ENCODE measurements around the gene RTL9. TPM values are rescaled to one million over a fixed set of nuclear protein-coding genes. Genes with fewer than 3 reads are reported as not detected.

The RTL9 gene
- total RNA-seq = not detected in 2 replicates

DNA sequence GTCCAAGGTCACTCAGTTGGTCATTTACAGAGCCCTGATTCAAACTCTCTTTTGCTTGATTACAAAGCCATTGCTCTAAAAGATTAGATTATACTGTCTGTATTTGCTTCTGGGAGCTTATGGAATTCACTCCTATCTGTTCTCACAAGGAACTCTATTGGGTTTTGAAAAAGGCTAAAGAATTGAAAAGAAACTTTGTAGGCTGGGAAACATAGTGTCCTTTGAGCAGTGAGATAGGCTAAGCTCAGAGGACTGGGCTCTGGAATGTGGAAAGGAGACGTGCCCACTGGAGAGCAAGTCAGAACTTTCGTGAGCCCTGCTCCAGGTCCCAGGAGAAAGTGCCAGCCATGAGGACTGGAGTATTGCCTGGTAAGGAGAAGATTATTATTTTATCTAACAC lies at the start of gene RTL9:
RTL9 (plus strand) TSS at position 301 of the 400 bp plus-strand sequence. CDS start 91,770 bp downstream, outside the sequence.
- TF ChIP-seq, protein P1, sequence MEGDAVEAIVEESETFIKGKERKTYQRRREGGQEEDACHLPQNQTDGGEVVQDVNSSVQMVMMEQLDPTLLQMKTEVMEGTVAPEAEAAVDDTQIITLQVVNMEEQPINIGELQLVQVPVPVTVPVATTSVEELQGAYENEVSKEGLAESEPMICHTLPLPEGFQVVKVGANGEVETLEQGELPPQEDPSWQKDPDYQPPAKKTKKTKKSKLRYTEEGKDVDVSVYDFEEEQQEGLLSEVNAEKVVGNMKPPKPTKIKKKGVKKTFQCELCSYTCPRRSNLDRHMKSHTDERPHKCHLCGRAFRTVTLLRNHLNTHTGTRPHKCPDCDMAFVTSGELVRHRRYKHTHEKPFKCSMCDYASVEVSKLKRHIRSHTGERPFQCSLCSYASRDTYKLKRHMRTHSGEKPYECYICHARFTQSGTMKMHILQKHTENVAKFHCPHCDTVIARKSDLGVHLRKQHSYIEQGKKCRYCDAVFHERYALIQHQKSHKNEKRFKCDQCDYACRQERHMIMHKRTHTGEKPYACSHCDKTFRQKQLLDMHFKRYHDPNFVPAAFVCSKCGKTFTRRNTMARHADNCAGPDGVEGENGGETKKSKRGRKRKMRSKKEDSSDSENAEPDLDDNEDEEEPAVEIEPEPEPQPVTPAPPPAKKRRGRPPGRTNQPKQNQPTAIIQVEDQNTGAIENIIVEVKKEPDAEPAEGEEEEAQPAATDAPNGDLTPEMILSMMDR (IDR thresholded peaks at IDR 0.05; ENCODE audit: insufficient read depth, low read length, severe bottlenecking) = no peak
- FAIRE-seq (no peak), DNase-seq (ENCODE audit: low read depth) (no peak)
- Histone ChIP-seq H3K36me3 (ENCODE audit: control insufficient read depth, insufficient read depth, low read length) (no peaks in the 10 kb centered on the region), H3K4me3 (ENCODE audit: low read depth, low read length) (no peak within 1 kb of the TSS), H3K27me3 (ENCODE audit: control insufficient read depth, insufficient read depth, low read length) (no peaks in the 10 kb centered on the region)

GRCh38 chrX:110310000-110310790 lies 48.5 kb upstream of the RTL9 start:
- DNase-seq (ENCODE audit: low read depth) (peak; percentile 7), FAIRE-seq (no peak)
- TF ChIP-seq, protein P1 (IDR thresholded peaks at IDR 0.05; ENCODE audit: insufficient read depth, low read length, severe bottlenecking) = no peak
- H3K4me3 ChIP-seq (ENCODE audit: low read depth, low read length) = no peak overlapping the region
- no peaks in the 10 kb centered on the region for H3K36me3 ChIP-seq (ENCODE audit: control insufficient read depth, insufficient read depth, low read length)
- no peaks in the 10 kb centered on the region for H3K27me3 ChIP-seq (ENCODE audit: control insufficient read depth, insufficient read depth, low read length)

DNA sequence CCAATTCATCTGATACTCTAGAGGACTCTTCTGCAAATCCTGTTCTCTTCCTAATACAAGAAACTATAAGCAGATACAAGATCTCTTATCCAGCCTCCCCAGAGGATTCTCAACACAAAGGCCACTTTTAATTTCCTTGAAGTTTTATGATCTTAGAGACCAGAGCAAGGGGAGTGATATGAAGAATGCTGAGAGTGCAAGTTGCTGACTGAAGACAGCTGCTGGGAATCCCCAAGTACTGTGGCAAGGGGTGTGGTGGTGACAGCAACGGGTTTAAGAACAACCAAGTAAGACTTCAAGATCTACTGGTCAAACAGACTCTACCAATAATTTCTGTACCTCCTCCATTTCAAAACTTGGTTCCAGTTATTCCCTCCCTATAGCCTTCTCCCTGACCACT lies 47.8 kb upstream of the RTL9 start:
- H3K27me3 ChIP-seq (ENCODE audit: control insufficient read depth, insufficient read depth, low read length) = no peaks in the 10 kb centered on the region
- TF ChIP-seq, protein P1 (IDR thresholded peaks at IDR 0.05; ENCODE audit: insufficient read depth, low read length, severe bottlenecking) = no peak
- FAIRE-seq (no peak), DNase-seq (ENCODE audit: low read depth) (peak; percentile 21)
- no peaks in the 10 kb centered on the region for H3K36me3 ChIP-seq (ENCODE audit: control insufficient read depth, insufficient read depth, low read length)
- H3K4me3 ChIP-seq (ENCODE audit: low read depth, low read length) = no peak overlapping the region

- Histone ChIP-seq H3K4me3 (ENCODE audit: low read depth, low read length) (no peak overlapping the region), H3K36me3 (ENCODE audit: control insufficient read depth, insufficient read depth, low read length) (no peaks in the 10 kb centered on the region), H3K27me3 (ENCODE audit: control insufficient read depth, insufficient read depth, low read length) (no peaks in the 10 kb centered on the region)
- TF ChIP-seq, protein P1 (IDR thresholded peaks at IDR 0.05; ENCODE audit: insufficient read depth, low read length, severe bottlenecking) = no peak
- DNase-seq (ENCODE audit: low read depth) = no peak
- FAIRE-seq = no peak
Observed at GRCh38 chrX:110311437-110312230, 47.0 kb upstream of the RTL9 start.

DNA sequence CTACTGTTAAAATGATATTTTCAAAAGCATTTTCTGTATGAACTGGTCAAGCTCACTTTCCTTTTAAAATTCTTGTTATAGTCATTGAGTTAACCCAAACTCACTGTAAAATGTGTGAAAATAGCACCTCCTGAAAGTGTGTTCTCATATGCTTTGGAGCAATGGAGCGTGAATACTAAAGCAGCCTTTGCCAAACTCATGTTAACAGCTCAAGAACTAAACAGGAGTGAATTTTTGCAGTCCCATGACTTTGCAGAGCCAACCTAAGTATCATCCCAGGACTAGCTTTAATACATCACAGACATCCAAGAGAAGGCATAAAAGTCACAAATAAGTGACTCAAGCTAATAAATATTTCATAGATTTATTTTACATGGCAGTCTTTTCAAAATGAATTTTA lies 43.1 kb upstream of the RTL9 start:
- FAIRE-seq (no peak), DNase-seq (ENCODE audit: low read depth) (no peak)
- H3K36me3 ChIP-seq (ENCODE audit: control insufficient read depth, insufficient read depth, low read length) = no peaks in the 10 kb centered on the region
- H3K4me3 ChIP-seq (ENCODE audit: low read depth, low read length) = no peak overlapping the region
- TF ChIP-seq, protein P1 (IDR thresholded peaks at IDR 0.05; ENCODE audit: insufficient read depth, low read length, severe bottlenecking) = no peak
- H3K27me3 ChIP-seq (ENCODE audit: control insufficient read depth, insufficient read depth, low read length) = no peaks in the 10 kb centered on the region

All from bronchial epithelial cell (primary cell).